Activated effector memory CD4-positive, alpha-beta T cell treated with Interleukin-2 at 50 U/mL for 16 hours (primary cell): ENCODE measurements around the gene MACC1.
"Not testable (repeated sequence)": the region's sequence is repeated elsewhere in the genome, so short reads cannot be mapped to it uniquely, and the experiment has no call there.

ENCODE experiments used
- DNase-seq: peaks from one replicate; pipeline ENCODE4 v3.0.0-alpha.2; 2020

The MACC1 gene

DNA sequence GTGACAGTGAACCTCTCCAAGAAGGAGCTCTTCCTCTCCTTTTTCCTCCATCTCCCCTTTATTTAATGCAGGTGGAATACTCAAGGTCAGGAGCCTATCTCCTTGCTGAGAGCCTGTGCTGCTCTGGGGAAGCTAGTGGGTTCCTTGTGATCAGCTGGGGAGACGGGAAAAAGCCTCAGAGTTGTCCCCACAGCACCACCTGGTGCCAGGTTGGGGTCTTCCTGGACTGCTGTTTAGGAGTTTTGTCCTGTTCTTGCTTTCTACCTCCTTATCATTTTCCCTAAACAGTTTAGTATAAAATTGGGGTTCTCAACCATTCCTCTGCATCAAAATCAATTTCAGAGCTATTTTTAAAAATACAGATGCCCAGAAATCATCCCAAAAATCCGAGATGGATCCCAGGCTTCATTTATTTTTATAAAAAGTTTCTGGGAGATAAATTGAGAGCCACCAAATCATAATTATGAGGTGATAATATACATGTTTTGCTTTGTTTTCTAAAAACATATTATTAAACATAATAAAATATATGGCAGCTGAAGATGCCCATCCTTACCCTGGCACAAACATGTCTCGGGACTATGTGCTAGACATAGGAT, 44.3 kb downstream of the MACC1 start:
- DNase-seq = no peak

DNA sequence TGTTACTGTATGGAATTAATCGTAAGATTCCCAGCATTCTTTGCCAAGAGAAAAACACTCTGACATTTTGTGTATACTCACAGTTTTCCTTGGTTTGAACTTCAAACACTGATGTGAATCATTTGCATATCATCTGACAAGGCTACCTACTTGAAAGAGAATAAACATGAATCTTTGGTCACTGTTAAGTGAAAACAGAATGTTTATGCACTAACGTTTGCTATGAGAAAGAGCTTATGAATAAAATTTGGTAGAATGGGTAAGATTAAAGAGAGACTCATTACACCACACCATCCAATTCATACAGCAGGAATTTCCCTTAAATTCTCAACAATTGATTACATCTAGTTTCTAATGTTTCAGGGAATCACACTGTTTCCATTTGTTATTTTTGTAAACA, 46.6 kb downstream of the MACC1 start:
- DNase-seq = no peak

DNA sequence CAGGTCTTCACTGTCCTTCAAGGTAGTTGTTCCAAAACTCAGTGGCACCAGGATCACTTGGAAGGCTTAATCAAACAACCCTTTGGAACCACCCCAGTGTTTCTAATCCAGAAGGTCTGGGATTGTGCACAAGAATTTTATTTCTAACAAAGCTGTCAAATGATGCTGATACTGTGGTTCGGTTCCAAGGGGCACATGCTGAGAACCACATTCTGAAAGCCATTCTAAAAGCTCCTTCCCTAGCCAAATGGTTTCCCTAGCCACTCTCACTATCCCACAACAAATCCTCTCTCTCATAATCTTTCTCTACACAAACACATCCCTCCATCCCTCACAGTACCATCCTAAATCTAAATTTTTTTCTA, 52.1 kb downstream of the MACC1 start:
- no peak for DNase-seq

DNA sequence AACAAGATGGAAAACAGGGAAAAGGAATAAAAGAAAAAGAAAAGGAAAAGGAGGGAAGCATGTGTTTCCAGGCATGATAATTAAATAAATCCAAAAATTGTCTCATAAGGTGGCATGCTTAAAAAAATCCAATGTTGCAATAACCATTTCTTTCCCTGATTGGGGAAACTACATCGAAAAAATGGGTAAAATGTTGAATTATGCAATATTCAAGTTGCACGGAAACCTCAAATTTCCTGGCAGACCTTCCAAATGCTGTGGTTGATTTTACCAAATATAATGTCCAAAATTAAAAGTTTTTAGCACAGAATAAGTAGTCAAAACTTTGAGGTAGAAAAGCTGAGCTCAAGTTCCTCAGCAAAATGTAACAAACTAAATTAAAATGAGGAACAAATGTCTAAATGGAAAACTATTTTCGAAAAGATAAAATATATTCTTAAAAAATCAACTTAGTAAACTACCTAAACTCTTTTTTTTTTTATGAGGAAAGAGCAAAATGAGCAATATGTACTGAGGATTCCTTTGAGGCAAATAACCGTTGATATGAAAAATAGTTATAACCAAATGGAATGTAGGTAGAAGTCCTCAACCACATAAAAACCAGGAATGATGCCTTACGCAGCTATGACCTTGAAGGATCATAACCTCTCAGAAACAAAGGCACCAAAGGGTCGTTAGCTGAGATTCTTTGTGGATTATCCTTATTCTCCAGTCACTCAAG, 52.6 kb downstream of the MACC1 start:
- no peak for DNase-seq

DNA sequence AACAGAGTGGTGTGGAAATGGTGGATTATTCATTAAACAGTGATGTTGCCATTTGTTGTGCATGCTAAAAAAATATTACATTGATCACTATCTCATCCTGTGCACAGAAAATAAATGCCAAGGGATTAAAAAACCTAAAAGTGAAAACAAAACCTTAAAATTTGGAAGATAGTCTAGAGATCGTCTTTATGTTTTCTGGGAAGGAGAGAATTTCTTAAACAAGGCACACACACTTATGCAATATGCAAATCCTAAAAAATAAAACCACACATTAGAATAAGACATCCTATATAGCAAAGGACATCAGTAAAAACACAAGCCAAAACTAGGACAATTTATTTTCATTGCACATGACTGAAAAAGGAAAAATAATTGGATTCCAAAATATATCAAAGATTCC, 54.5 kb downstream of the MACC1 start:
- no peak for DNase-seq

DNA sequence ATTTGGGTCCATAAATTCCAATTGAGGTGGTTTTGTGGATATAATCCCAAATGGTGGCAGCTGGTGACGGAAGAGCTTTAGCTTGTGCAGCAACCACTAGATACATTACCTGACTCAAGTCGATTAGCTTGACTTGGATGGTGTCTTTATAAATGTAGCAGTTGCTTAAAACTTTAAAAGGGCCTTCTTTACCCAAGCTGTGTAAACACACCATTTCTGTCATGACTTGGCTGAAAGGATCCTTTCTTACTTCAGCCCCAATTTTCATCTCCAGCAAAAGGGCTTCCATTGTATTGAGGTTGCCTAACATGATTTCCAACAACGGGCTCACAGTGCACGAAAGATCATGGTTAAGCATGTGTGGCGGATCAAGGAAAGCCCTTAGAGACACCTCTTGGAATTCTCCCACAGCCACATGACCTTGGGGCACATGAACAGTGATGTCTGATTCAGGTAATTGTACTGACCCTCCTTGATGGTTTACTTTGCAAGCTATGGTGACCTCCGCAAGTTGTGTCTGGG, 57.9 kb downstream of the MACC1 start:
- DNase-seq = no peak

DNA sequence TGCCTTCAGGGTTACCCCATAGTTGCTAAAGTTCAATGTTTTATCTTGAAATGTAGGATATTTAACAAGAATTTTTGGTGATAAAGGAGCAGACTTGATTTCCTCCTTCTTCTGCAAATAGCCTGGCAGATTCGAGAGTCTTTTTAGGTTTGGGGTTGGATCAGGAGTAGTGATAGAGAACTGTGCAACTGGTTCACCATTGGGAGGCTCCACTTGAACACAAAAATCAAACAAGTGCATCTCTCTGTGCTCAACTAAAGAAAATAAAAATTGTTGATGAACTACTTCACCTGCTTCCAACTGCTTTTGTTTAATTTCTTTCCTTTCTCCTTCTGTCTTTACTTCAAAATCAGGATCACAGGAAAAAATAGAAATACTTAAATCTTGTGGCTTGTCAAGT, 58.5 kb downstream of the MACC1 start:
- no peak for DNase-seq

DNA sequence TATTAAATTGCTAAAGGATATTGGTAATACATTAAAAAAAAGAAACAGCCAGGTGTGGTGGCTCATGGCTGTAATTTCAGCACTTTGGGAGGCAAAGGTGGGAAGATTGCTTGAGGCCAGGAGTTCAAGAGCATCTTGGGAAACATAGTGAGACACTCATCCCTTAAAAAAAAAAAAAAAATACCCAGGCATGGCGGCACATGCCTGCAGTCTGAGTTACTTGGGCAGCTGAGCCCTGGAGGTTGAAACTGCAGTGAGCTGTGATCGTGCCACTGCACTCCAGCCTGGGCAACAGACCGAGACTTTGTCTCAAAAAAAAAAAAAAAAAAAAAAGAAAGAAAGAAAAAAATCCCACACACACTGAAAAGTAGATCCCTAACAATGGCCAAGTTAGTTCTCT, 59.7 kb downstream of the MACC1 start:
- DNase-seq = no peak

DNA sequence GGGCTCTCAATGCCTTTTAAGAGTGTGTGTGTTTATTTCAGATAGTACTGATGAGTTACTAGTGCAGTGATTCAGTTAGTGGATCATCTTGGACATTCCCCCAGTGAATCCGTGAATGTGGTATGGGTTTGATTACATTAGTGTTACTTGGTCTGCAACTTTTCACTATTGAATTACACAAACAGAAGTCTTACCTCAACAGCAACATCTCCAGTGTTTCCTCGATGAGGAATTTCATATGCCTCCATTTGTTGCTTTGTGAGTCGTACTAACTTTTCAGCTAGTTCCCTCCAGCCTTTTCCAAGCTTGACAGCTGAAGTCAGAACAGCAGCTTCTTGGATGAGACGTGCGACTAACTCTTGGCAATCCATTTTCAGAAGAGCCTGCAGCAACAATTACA, 63.2 kb downstream of the MACC1 start:
- no peak for DNase-seq

DNA sequence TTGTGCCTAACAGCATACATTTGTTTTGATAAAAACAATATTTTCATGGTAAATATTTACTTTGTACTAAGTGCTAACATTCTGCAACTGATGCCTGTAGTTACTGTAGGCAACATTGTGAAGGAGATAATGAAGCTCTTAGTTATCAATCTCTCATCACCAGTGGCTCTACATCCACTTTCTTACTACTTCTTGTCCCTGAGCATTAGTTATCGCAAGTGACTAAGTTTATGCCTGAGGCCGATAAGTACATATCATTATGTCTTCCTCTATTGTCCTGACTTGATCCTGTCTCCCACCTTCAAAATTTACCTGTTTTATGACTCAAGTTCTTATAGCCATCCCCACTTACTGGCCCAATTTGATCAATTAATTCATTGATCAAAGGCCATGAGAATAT, 63.6 kb downstream of the MACC1 start:
- no peak for DNase-seq

DNA sequence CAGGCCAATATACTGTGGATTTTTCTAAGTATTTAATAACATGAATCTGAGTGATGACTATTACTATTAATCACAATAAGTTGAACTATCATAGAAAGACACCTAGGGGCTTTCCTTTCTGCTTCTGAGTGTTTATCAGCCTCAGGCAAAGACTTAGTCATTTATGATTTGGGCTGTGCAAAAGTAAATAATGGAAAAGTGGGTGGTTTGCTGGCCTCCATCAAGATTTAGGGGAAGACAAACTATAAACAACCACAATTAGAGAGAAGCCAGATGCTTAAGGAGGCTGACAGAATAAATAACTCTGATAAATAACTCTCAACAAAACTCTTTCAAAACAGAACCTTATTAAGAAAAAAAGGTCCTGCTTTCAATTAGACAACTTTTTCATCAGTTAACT, 64.7 kb downstream of the MACC1 start:
- no peak for DNase-seq

DNA sequence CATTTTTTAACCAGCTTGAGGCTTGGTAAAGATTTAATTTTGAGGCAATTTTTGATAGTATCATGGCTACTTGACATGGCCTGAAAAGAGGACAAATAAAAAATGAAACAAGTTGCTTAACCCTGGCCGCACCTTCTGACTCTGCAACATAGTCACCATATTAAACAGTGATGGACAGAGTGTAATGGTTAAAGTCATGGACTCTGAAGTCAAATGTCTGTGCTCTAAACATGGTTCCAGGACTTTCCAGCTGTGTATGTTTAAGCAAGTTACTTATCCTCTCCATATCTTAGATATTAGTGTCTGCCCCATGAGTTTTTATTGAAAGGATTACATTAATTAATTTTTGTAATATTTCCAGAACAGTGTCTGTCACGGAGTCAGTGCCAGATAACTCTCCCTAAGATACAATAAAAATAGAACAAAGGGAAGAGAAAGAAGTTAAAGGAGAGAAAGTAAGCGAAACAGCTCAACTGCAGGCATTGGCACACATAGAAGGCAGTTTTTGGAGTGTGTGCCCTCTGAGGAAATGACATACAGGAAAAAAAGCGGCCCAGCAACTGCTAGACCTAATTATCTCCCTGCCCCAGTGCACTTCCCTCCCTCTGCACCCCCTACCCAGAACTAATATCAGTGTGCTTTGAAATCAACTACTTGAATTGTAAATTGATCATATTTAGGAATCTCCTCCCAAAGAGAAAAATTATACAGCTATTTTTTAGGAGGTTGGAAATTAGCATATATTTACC, 65.3 kb downstream of the MACC1 start:
- DNase-seq = no peak

DNA sequence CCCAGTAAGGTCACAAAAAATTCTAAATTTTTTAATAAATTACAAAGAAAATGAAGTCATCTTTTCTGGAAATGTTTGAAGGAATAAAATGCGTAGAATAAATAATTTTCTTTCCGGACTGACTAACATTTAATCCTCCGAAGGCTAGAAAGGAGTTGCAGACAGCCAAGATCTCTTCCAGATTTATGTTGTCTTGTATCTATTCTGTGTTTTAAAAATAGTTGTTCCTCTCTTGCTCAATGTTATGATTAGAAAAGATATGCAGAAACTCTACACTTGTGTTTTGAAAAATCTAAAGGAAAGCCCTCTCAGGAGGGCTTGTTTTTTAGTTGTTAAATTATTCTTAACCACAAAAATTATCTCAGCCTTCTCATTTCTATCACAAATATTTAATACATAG, 70.7 kb downstream of the MACC1 start:
- no peak for DNase-seq

DNA sequence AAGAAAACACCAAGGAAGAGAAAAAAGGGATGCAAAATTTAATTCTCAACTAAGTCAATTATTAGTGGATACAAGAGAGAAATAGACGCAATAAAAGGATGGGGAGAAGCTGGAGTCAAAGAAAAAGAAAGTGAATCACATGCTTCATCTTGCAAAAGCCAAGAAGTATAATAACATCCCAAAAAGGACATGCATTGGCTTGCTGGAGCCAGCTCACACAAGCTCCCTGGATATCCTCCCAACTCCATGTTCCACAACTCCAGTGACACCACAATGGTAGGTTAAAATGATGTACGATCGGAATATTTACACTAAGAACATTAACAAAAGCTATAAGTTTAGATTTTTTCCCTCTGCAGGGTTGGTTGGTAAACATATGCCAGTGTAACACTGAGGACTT, 72.4 kb downstream of the MACC1 start:
- DNase-seq = no peak

DNA sequence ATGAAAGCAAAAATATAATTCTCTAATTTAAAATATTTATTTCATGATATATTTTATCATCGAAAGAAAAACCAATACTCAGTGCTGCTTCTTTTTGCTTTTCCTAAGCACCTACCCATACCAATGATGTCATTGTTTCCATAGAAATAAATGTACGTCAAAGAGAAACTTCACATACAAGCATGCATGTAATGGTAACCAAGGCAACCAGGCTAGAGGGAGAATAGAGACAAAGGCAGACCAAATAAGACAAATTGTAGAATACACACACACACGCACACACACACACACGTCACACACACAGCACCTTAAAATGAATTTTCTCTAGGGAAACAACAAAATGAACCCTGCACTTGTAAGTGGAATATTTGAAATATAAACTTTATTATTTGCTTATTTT, 75.5 kb downstream of the MACC1 start:
- DNase-seq = no peak

DNA sequence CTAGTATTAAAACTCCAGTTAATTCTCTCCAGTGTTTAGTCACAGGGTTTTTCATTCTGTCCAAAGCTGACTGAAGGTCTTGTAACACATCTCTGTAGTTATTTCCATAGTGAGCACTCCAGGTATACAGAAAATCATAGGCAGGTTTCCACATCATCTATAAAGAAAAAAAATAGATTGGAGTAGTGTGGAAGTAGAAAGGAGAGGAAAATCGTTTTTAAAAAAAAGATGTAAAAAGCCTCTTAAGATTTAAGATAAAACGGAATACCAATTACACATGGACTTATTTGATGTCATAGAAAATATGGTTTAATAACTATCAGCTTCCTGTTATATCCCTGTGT, 76.2 kb downstream of the MACC1 start:
- DNase-seq = no peak

DNA sequence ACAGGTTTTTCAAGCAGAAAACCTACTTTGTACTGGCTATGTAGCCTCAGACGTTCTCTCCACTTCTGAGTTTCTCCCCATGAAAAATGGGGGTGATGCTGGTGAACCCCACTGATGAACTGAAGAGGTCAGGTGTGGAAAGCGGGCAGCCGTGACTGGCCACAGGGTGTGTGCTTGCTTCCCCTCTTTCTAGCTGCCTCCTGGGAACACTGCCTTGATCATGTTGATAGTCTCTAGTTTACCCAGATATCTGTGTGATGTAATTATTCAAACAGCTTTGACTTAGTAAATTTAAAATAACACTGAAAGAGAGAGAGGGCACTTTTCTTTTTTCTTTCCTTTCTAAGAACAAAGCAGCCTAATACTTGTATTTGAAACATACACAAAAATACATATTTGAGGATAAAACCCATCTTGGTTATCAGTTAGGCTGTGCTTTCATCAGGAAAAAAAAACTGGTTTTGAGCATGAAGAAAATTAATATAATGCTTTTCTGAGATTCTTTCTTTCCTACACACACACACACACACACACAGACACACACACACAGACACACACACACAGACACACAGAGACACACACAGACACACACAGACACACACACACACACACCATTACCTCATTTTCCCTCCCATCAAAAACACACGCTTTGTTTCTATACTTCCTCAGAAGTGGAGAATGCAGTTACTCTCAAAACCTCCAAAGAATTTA, 76.7 kb downstream of the MACC1 start:
- DNase-seq = no peak

DNA sequence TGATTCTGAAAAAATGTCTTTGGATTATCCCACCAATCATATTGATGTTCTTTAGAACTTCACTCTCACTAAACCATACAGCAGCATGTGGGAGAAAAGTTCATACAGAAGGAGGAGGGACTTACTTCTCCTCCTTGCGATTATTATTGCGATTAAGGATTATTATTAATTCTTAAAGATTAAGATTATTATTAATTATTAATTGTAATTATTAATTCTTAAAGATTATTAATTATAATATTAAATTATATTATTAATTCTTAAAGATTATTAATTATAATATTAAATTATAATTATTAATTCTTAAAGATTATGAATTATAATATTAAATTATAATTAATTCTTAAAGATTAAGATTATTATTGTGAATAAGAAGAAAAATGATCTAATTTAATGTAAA, 80.5 kb downstream of the MACC1 start:
- no peak for DNase-seq

DNA sequence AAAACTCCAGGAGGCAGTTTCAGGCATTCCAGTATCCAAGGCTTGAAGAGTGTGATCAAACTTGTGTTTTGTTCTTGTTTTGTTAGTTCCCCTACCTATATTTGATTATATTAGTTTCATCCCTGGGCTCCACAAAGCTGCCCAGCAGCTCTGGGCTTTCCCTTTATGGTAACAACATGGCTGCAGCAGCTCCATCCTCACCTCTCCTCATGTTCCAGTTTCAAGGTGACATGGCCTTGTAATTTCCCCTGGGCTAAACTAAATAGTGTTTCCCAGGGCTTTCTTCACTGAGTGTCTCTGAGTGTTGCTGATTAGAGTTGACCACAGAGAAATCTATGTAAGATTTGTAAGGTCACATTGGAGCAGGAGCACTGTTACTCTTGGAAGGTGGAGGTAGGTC, 83.4 kb downstream of the MACC1 start:
- no peak for DNase-seq

DNA sequence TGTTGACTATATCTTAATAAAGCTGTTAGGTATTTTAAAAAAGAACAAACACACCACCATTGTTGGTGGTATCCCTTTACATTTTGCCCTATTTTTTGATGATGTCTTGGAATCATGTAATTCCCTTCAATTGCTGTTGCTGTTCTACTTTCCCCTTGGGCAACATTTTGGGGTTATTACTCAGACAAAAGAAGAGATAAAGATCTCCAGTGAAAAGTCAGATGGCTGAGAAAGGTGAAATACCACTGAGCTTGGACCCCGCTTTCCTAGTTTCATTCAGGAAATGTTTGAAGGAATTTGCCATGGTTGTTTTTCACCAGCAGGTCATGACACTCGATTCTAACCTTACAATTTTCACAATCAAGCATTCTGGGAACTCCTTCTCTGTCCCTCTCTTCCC, 84.6 kb downstream of the MACC1 start:
- DNase-seq = no peak

DNA sequence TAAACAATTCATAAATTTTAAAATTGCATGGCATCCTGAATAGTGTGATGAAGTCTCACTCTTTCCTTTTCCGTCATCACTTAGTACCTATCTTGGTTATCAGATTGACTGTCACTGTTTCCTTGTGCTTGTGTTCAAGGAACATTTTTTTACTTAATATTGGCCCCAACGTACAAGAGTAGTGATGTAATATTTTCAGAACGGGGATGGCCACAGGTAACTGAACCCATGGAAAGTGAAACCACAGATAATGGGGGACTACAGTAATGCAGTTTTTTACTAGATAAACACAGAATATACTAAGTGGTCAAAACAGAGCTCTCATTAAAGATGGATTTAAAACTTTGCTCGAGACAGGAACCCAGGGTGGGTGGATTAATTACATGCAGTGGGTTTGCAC, 85.4 kb downstream of the MACC1 start:
- DNase-seq = no peak

DNA sequence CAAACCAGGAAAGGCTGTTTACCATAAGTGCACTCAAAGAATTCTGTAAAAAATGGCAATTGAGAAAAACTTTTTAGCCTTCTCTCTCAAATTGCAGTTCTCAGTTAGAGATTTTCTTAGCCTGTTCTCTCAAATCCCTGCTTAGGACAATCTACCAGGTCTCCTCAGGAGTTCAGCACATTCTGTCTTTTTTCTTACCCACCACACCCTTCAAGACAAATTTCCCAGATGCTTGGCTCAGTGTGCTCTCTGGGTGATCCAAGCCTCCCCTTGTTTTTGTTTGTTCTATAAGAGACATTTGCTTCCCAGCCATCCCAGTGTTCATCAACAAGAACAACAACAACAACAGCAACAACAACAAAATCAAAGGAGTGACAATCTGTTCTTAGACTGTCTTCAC, 87.3 kb downstream of the MACC1 start:
- DNase-seq = no peak

DNA sequence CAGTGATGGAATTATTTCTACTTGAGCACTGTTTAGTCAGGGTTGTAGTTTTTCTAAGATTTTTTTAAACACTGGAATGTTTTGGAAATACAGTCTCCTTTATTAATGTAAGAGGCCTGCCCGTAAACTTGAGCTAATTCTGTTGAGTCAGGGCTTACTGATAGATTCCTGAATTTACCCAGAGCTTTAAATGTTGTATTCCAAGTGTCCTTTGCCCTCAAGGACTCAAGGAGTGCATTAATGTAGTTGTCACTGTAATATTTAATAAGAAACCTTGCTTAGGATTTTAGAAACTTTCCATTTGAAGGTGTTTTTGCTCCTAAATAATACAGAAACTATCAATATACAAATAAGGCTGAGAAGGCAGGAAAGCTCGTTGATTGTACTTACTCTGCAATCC, 89.2 kb downstream of the MACC1 start:
- DNase-seq = no peak

DNA sequence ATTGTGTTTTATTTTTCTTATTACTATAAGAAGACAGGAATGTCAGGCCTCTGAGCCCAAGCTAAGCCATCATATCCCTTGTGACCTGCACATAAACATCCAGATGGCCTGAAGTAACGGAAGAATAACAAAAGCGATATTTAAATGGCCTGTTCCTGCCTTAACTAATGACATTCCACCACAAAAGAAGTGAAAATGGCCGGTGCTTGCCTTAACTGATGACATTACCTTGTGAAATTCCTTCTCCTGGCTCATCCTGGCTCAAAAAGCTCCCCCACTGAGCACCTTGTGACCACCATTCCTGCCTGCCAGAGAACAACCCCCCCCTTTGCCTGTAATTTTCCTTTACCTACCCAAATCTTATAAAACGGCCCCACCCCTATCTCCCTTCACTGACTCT, 91.1 kb downstream of the MACC1 start:
- DNase-seq = not testable (repeated sequence)
